Fibroblast of skin of back (primary cell): ENCODE measurements around the gene CDH13.

Experiments
- DNase-seq: peaks from one replicate; pipeline ENCODE4 v3.0.0-alpha.2; 2013

The CDH13 gene

GRCh38 chr16:83393196-83393981 lies 766.6 kb downstream of the CDH13 start:
- peak; percentile 78 for DNase-seq

GRCh38 chr16:83397601-83398291 lies 771.0 kb downstream of the CDH13 start:
- DNase-seq, result no peak

GRCh38 chr16:83400234-83400633 lies 773.5 kb downstream of the CDH13 start:
- no peak for DNase-seq

GRCh38 chr16:83402160-83402814 lies 775.5 kb downstream of the CDH13 start:
- no peak for DNase-seq

- DNase-seq, result peak; percentile 63
These were observed 776.2 kb downstream of the CDH13 start for GRCh38 chr16:83402967-83403366.

- DNase-seq, result peak; percentile 87
These were observed 777.0 kb downstream of the CDH13 start for GRCh38 chr16:83403761-83404160.

GRCh38 chr16:83404261-83404660 lies 777.5 kb downstream of the CDH13 start:
- DNase-seq, result peak; percentile 11

- no peak for DNase-seq
These were observed 781.2 kb downstream of the CDH13 start for GRCh38 chr16:83407928-83408327.

- no peak for DNase-seq
These were observed 782.6 kb downstream of the CDH13 start for GRCh38 chr16:83409347-83409746.

GRCh38 chr16:83418565-83418964 lies 791.8 kb downstream of the CDH13 start:
- DNase-seq, result no peak

GRCh38 chr16:83420206-83420760 lies 793.5 kb downstream of the CDH13 start:
- peak; percentile 53 for DNase-seq

- no peak for DNase-seq
These were observed 806.4 kb downstream of the CDH13 start for GRCh38 chr16:83433201-83433600.

- DNase-seq, result no peak
These were observed 810.3 kb downstream of the CDH13 start for GRCh38 chr16:83437036-83437435.

- no peak for DNase-seq
These were observed 811.6 kb downstream of the CDH13 start for GRCh38 chr16:83438326-83438725.

- DNase-seq, result no peak
These were observed 812.6 kb downstream of the CDH13 start for GRCh38 chr16:83439412-83439811.

GRCh38 chr16:83441517-83441916 lies 814.7 kb downstream of the CDH13 start:
- peak; percentile 55 for DNase-seq

GRCh38 chr16:83443972-83444371 lies 817.2 kb downstream of the CDH13 start:
- DNase-seq, result no peak

- no peak for DNase-seq
These were observed 820.8 kb downstream of the CDH13 start for GRCh38 chr16:83447560-83447959.

- no peak for DNase-seq
These were observed 823.1 kb downstream of the CDH13 start for GRCh38 chr16:83449861-83450260.

- no peak for DNase-seq
These were observed 827.2 kb downstream of the CDH13 start for GRCh38 chr16:83453977-83454376.

GRCh38 chr16:83455716-83456115 lies 828.9 kb downstream of the CDH13 start:
- DNase-seq, result no peak

- DNase-seq, result no peak
These were observed 830.2 kb downstream of the CDH13 start for GRCh38 chr16:83456934-83457333.

- peak; percentile 82 for DNase-seq
These were observed 831.8 kb downstream of the CDH13 start for GRCh38 chr16:83458612-83459011.
